Measurements from ENCODE around the gene SGSM2. TPM values are rescaled to one million over a fixed set of nuclear protein-coding genes. Genes with fewer than 3 reads are reported as not detected.

Gene SGSM2
- total RNA-seq, 1 experiment from 2014 or later: 49.0 TPM

GRCh38 chr17:2292100-2292499 is 45.2 kb upstream of the SGSM2 start:
- H3K4me1 ChIP-seq (ENCODE audit: control insufficient read depth, insufficient read depth, low read length): no peaks in the 10 kb centered on the region
- no peak for ATAC-seq
- in situ Hi-C loops (cut with HindIII; ENCODE audit: low pct_unique_long_range_greater_than_20kb, low sequenced_read_pairs): no loop called here
- intact Hi-C loops (cut with micrococcal nuclease; ENCODE audit: unreplicated experiment): no loop called here
- CTCF ChIA-PET: interaction anchor here (0.9 kb wide), 1 partner anchor 301 kb away, joined by 3 read pairs; no protein-coding TSS in a partner anchor
- no peaks in the 10 kb centered on the region for H3K27me3 ChIP-seq (ENCODE audit: control insufficient read depth, insufficient read depth, low read length)
- no peaks in the 10 kb centered on the region for H3K9me3 ChIP-seq (ENCODE audit: control insufficient read depth, insufficient read depth, low read depth, low read length)
- no peak overlapping the region for H3K27ac ChIP-seq (ENCODE audit: low read length)
- POLR2A ChIA-PET: no interaction called here
- no peak for TF ChIP-seq POLR2AphosphoS5 (IDR thresholded peaks at IDR 0.05; ENCODE audit: low read depth, low read length)
- TF ChIP-seq REST (IDR thresholded peaks at IDR 0.05; ENCODE audit: insufficient read depth in 1 of 2, low read depth in 2 of 2, low read length in 1 of 2): no peak
- TF ChIP-seq CTCF (IDR thresholded peaks at IDR 0.05): no peak
- no peak for TF ChIP-seq SIN3A (IDR thresholded peaks at IDR 0.05; ENCODE audit: borderline replicate concordance, insufficient read depth, low read depth, low read length)
- no peak for TF ChIP-seq TCF7L2 (IDR thresholded peaks at IDR 0.05; ENCODE audit: low read depth, low read length)
- peaks cover 2% of the 10 kb centered on the region for H3K36me3 ChIP-seq (ENCODE audit: control insufficient read depth, insufficient read depth, low read length)
- no peak for DNase-seq (ENCODE audit: low read depth, low spot score)
- H3K4me3 ChIP-seq (ENCODE audit: low read depth in 2 of 2, low read length in 2 of 2): no peak overlapping the region
- no TSS peak for BruUV-seq (replicated peaks)

GRCh38 chr17:2295575-2295974 is 41.7 kb upstream of the SGSM2 start:
- Histone ChIP-seq H3K27ac (ENCODE audit: low read length) (no peak overlapping the region), H3K4me1 (ENCODE audit: control insufficient read depth, insufficient read depth, low read length) (no peaks in the 10 kb centered on the region), H3K4me3 (ENCODE audit: low read depth in 2 of 2, low read length in 2 of 2) (no peak overlapping the region), H3K27me3 (ENCODE audit: control insufficient read depth, insufficient read depth, low read length) (no peaks in the 10 kb centered on the region), H3K9me3 (ENCODE audit: control insufficient read depth, insufficient read depth, low read depth, low read length) (no peaks in the 10 kb centered on the region), H3K36me3 (ENCODE audit: control insufficient read depth, insufficient read depth, low read length) (peaks cover 2% of the 10 kb centered on the region)
- DNase-seq (ENCODE audit: low read depth, low spot score) (no peak), ATAC-seq (no peak)
- no TSS peak for BruUV-seq (replicated peaks)
- in situ Hi-C loops (cut with HindIII; ENCODE audit: low pct_unique_long_range_greater_than_20kb, low sequenced_read_pairs) (no loop called here), intact Hi-C loops (cut with micrococcal nuclease; ENCODE audit: unreplicated experiment) (no loop called here)
- TF ChIP-seq TCF7L2 (IDR thresholded peaks at IDR 0.05; ENCODE audit: low read depth, low read length) (no peak), POLR2AphosphoS5 (IDR thresholded peaks at IDR 0.05; ENCODE audit: low read depth, low read length) (no peak), CTCF (IDR thresholded peaks at IDR 0.05) (no peak), SIN3A (IDR thresholded peaks at IDR 0.05; ENCODE audit: borderline replicate concordance, insufficient read depth, low read depth, low read length) (no peak), REST (IDR thresholded peaks at IDR 0.05; ENCODE audit: insufficient read depth in 1 of 2, low read depth in 2 of 2, low read length in 1 of 2) (no peak)
- CTCF ChIA-PET: interaction anchor here (0.6 kb wide), 1 partner anchor 45 kb away, joined by 3 read pairs; no protein-coding TSS in a partner anchor
- POLR2A ChIA-PET: no interaction called here
